K562 (cell line): ENCODE data around the gene DDX23. TPM values are rescaled to one million over a fixed set of nuclear protein-coding genes. Genes with fewer than 3 reads are reported as not detected.
A peak's percentile ranks its signal among the peaks of the same experiment; 100 is the strongest.

ENCODE experiments used
- ILK ChIP-seq: fragments of 450-650 bp; IDR thresholded peaks from 2 replicates; pipeline ENCODE4 v1.6.1; 2016; ENCODE audit warnings: missing genetic modification characterization, low read depth, mild to moderate bottlenecking, missing compliant biosample characterization, moderate library complexity, borderline replicate concordance
- NONO ChIP-seq, 2 experiments: fragments of 200-400 bp in 1 of 2; fragments of 450-650 bp in 1 of 2; formaldehyde crosslinking in 1 of 2; IDR thresholded peaks; 2 replicates each; pipeline ENCODE4 v1.6.1; 2017; ENCODE audit warnings: low read depth in 2 of 2, mild to moderate bottlenecking in 2 of 2, moderate library complexity in 2 of 2, low read length in 1 of 2
- POLR2G ChIP-seq: fragments of 200-400 bp; formaldehyde crosslinking; IDR thresholded peaks from 2 replicates; pipeline ENCODE4 v1.6.1; 2017; ENCODE audit warnings: low read depth, mild to moderate bottlenecking, antibody characterized with exemption, low read length, moderate library complexity
- RBM22 ChIP-seq: fragments of 200-400 bp; formaldehyde crosslinking; IDR thresholded peaks from 2 replicates; pipeline ENCODE4 v1.6.1; 2018; ENCODE audit warnings: low read length, low read depth; ENCODE audit not compliant: poor library complexity, severe bottlenecking
- TCFL5 ChIP-seq: fragments of 250-450 bp; sonication (Bioruptor Pico); conservative IDR thresholded peaks from 2 replicates; pipeline ENCODE4 v1.6.1; 2021; ENCODE audit warnings: mild to moderate bottlenecking, moderate library complexity, matching md5 sums
- THAP7 ChIP-seq: fragments of 250-450 bp; sonication (Bioruptor Pico); IDR thresholded peaks from 2 replicates; pipeline ENCODE4 v1.5.0; 2021
- ZBTB33 ChIP-seq: sonication (generic); formaldehyde crosslinking; IDR thresholded peaks from 2 replicates; pipeline ENCODE4 v1.8.1; 2023; ENCODE audit warnings: mild to moderate bottlenecking, missing genetic modification reagents
- polyA plus RNA-seq, 8 experiments: library from polyadenylated mRNA; depleted of rRNA in 4 of 8; stranded (reverse) in 5 of 8; unstranded in 3 of 8; fragments of >200 nt; fragmentation: Nextera tagmentation in 2 of 8; fragmentation: Illumina TruSeq in 1 of 8; extraction: Ambion mirVana in 2 of 8; extraction: Trizol in 1 of 8; gene quantifications; 2 replicates each; pipeline versions ENCODE4 v1.2.1 to v1.2.3, GENCODE V29; 2011 to 2014; ENCODE audit warnings: inconsistent platforms in 1 of 8, missing spikeins in 1 of 8
- total RNA-seq, 7 experiments: library from RNA; depleted of rRNA in 6 of 7; stranded (reverse); fragments of >200 nt in 6 of 7; fragmentation: Illumina TruSeq in 2 of 7; extraction: Trizol in 2 of 7; gene quantifications; 2 replicates each; pipeline versions ENCODE4 v1.2.1 to v1.2.3, GENCODE V29; 2011 to 2021; ENCODE audit warnings: low replicate concordance in 1 of 7

The DDX23 gene
- total and polyA plus RNA-seq, 9 of the 15 experiments (the other 6 are each of a cell fraction or from before 2014, with no cell fraction given): 32.4 to 138 (median 104) TPM

DNA sequence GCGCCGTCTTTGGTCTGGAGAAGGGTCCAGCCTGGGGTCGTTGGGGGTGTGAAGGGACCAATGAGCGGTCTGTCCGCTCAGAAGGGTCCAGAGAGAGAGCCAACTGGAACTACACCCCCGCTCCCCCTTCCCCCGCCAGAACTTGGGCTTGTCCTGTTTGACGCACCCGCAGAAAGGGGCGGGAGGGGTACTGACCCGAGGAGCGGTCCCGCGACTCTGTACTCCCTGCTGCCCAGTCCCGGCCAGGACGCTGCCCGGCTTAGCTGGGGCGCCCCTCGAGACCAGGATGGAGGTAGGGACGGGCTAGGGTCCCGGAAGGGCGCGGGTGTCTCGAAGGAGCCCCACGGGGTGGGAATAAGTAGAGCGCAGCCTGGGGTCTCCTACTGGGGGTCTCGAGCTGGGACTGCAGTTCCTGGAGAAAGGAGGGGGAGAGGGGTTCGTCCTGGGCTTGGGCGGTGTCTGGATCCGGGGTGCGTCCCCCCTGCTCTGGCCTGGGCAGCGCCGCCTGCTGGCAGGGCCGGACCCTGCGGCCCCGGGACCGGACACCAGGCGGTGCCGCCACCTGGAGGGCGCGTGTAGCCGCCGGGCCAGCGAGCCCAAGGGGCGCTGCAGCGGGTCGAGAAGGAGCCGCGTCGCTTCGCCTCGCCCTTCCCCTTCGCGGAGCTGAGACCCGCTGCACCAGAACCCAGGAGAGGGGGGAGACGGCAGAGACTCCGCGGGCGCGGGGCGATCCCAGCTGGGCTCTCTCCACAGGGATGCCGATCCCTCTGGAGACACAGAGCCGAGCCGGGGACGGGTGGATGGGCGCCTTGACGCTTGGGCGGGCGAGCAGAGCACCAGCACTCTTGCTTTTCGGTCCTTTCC, 37.5 kb downstream of the DDX23 start (continued):
- TF ChIP-seq RBM22 (peak; percentile 62), TCFL5 (no peak), THAP7 (CRISPR knock-in tag) (peak; percentile 70; the same call in 1 of the 2 replicates), POLR2G (peak; percentile 88), ZBTB33 (CRISPR knock-in tag) (peak; percentile 31), NONO (IDR thresholded peaks at IDR 0.05; ENCODE audit: low read depth in 2 of 2, low read length in 1 of 2) (peak; percentile 55 to 93; a peak in 3 of 4 replicates), ILK (tag) (no peak)
